ENCODE results near the gene C6orf47. TPM values are rescaled to one million over a fixed set of nuclear protein-coding genes. Genes with fewer than 3 reads are reported as not detected.

Gene C6orf47
- total and polyA plus RNA-seq, 10 of the 15 experiments (the other 5 are each of a cell fraction or from before 2014, with no cell fraction given) = 0.16 to 20.4 (median 17.3) TPM; not detected in 1

GRCh38 chr6:31686483-31686882 is 25.9 kb upstream of the C6orf47 start (continued):
- TF ChIP-seq USF2 (IDR thresholded peaks at IDR 0.05; ENCODE audit: borderline replicate concordance, low read depth, low read length) (no peak), EGR1 (IDR thresholded peaks at IDR 0.05; ENCODE audit: borderline replicate concordance in 1 of 2, low read depth in 2 of 2, low read length in 2 of 2) (no peak), SIN3A (IDR thresholded peaks at IDR 0.05; ENCODE audit: low read depth, low read length) (no peak), ZSCAN29 (IDR thresholded peaks at IDR 0.05) (no peak), EED (IDR thresholded peaks at IDR 0.05; ENCODE audit: low read depth) (no peak)
- TF ChIP-seq, protein P1, sequence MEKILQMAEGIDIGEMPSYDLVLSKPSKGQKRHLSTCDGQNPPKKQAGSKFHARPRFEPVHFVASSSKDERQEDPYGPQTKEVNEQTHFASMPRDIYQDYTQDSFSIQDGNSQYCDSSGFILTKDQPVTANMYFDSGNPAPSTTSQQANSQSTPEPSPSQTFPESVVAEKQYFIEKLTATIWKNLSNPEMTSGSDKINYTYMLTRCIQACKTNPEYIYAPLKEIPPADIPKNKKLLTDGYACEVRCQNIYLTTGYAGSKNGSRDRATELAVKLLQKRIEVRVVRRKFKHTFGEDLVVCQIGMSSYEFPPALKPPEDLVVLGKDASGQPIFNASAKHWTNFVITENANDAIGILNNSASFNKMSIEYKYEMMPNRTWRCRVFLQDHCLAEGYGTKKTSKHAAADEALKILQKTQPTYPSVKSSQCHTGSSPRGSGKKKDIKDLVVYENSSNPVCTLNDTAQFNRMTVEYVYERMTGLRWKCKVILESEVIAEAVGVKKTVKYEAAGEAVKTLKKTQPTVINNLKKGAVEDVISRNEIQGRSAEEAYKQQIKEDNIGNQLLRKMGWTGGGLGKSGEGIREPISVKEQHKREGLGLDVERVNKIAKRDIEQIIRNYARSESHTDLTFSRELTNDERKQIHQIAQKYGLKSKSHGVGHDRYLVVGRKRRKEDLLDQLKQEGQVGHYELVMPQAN (conservative IDR thresholded peaks at IDR 0.05) = no peak

- in situ Hi-C loops (cut with MboI) (no loop called here), intact Hi-C loops (cut with micrococcal nuclease; ENCODE audit: unreplicated experiment) (loop anchor here (5.0 kb wide), 1 partner anchor 49 kb away; no protein-coding TSS in a partner anchor)
- H3K9ac ChIP-seq (ENCODE audit: control insufficient read depth, insufficient read depth, low read length) = no peak overlapping the region
- FAIRE-seq (no peak), ATAC-seq (no peak), DNase-seq (ENCODE audit: low read depth, low spot score) (no peak)
- peaks cover 4 to 13% of the 10 kb centered on the region in 2 experiments; a peak in 3 of 4 replicates for H3K36me3 ChIP-seq (ENCODE audit: control insufficient read depth in 2 of 2, insufficient read depth in 2 of 2, low read length in 1 of 2)
- ChIA-PET POLR2A (no interaction called here), CTCF (interaction anchor here (0.7 kb wide), 1 partner anchor 86 kb away, joined by 3 read pairs; no protein-coding TSS in a partner anchor), RAD21 (ENCODE audit: unreplicated experiment) (no interaction called here), SMC1A (ENCODE audit: uncharacterized antibody, unreplicated experiment) (interaction anchor here (1.4 kb wide), 1 partner anchor 129 kb away, joined by 3 read pairs; no protein-coding TSS in a partner anchor)
- H3K9me3 ChIP-seq (replicated peaks; ENCODE audit: control insufficient read depth, insufficient read depth, low read length) = no peaks in the 10 kb centered on the region
- H3K4me2 ChIP-seq (ENCODE audit: control insufficient read depth, insufficient read depth) = no peak overlapping the region
- H2AFZ ChIP-seq (ENCODE audit: control insufficient read depth, low read depth, low read length) = no peak overlapping the region
- no peak overlapping the region for H3K4me3 ChIP-seq
- H3K79me2 ChIP-seq (ENCODE audit: control insufficient read depth, insufficient read depth, low read length) = no peaks in the 10 kb centered on the region
- H3K4me1 ChIP-seq (ENCODE audit: control insufficient read depth, insufficient read depth, low read length) = peaks cover 3% of the 10 kb centered on the region; the same call in 1 of the 2 replicates
- H4K20me1 ChIP-seq (ENCODE audit: control insufficient read depth, insufficient read depth) = no peaks in the 10 kb centered on the region
- H3K27me3 ChIP-seq (replicated peaks in 1 of 2; ENCODE audit: control insufficient read depth in 2 of 2, insufficient read depth in 2 of 2, low read length in 1 of 2) = no peaks in the 10 kb centered on the region
- no TSS peak for BruUV-seq (replicated peaks)
- WGBS (ENCODE audit: insufficient coverage, insufficient replicate concordance, low lambda C conversion rate, missing lambda C conversion rate) = 98% methylated on average over 13 of the region's 13 CpGs
- no peak overlapping the region for H3K27ac ChIP-seq (ENCODE audit: control insufficient read depth, insufficient read depth)
- no peak for TF ChIP-seq ELK1 (IDR thresholded peaks at IDR 0.05; ENCODE audit: low read depth, low read length)
- TF ChIP-seq RFX5 (IDR thresholded peaks at IDR 0.05; ENCODE audit: low read depth, low read length) = no peak
- TF ChIP-seq CEBPB (IDR thresholded peaks at IDR 0.05; ENCODE audit: borderline replicate concordance in 1 of 2, low read depth in 2 of 2, low read length in 2 of 2) = no peak
- TF ChIP-seq, protein P2, sequence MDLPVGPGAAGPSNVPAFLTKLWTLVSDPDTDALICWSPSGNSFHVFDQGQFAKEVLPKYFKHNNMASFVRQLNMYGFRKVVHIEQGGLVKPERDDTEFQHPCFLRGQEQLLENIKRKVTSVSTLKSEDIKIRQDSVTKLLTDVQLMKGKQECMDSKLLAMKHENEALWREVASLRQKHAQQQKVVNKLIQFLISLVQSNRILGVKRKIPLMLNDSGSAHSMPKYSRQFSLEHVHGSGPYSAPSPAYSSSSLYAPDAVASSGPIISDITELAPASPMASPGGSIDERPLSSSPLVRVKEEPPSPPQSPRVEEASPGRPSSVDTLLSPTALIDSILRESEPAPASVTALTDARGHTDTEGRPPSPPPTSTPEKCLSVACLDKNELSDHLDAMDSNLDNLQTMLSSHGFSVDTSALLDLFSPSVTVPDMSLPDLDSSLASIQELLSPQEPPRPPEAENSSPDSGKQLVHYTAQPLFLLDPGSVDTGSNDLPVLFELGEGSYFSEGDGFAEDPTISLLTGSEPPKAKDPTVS (IDR thresholded peaks at IDR 0.05; ENCODE audit: low read depth, low read length) = no peak
- TF ChIP-seq EED (IDR thresholded peaks at IDR 0.05; ENCODE audit: low read depth) = no peak
- TF ChIP-seq, protein P3, sequence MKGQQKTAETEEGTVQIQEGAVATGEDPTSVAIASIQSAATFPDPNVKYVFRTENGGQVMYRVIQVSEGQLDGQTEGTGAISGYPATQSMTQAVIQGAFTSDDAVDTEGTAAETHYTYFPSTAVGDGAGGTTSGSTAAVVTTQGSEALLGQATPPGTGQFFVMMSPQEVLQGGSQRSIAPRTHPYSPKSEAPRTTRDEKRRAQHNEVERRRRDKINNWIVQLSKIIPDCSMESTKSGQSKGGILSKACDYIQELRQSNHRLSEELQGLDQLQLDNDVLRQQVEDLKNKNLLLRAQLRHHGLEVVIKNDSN (IDR thresholded peaks at IDR 0.05; ENCODE audit: borderline replicate concordance, extremely low read length, insufficient read depth, low read depth, low read length) = no peak
- TF ChIP-seq, protein P4, sequence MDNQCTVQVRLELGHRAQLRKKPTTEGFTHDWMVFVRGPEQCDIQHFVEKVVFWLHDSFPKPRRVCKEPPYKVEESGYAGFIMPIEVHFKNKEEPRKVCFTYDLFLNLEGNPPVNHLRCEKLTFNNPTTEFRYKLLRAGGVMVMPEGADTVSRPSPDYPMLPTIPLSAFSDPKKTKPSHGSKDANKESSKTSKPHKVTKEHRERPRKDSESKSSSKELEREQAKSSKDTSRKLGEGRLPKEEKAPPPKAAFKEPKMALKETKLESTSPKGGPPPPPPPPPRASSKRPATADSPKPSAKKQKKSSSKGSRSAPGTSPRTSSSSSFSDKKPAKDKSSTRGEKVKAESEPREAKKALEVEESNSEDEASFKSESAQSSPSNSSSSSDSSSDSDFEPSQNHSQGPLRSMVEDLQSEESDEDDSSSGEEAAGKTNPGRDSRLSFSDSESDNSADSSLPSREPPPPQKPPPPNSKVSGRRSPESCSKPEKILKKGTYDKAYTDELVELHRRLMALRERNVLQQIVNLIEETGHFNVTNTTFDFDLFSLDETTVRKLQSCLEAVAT (IDR thresholded peaks at IDR 0.05) = no peak
- TF ChIP-seq HDAC2 (IDR thresholded peaks at IDR 0.05) = no peak
- no peak for TF ChIP-seq PML (IDR thresholded peaks at IDR 0.05; ENCODE audit: low read length)
Observed at GRCh38 chr6:31683591-31683990, 23.0 kb upstream of the C6orf47 start.
